ENCODE results near the gene CLCN3. TPM values are rescaled to one million over a fixed set of nuclear protein-coding genes. Genes with fewer than 3 reads are reported as not detected.

CLCN3 gene
- total and polyA plus RNA-seq, 9 of the 15 experiments (the other 6 are each of a cell fraction or from before 2014, with no cell fraction given), result 12.7 to 60.6 (median 38.5) TPM

DNA sequence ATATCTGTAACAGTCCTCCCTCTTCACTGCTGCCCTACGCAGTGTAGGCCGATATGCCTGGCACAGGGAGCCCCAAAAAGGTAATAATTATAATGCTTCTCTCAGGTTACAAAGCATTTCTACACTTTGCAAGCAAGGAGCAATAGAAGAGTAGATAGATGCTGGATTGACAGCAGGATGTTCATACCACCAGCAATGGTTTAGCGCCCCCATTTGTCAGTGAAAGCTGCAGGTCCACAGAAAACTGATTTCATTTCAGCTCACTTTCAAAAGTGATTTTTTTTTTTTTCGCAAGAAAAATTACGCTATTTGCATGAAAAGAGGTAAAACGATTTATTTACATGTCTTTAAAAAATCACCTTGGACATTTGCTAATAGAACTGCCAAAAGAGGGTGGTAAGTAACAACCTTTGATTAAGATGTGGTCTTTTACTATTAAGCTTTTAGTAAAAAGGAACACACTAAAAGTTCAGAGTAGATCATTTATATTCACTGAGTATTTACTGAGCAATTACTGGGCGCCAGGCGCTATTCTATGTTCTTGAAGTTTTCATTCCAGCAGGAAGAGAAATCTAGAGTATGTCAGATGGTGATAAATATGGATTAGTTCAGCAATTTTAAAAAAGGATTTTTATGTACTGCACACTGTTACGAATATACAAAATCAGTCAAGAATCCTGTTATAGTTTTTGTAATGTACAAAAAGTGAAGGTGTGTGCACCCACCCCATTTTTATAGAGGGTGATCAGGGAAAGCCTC lies 103.0 kb downstream of the CLCN3 start (continued):
- TF ChIP-seq RCOR1 (IDR thresholded peaks at IDR 0.05; ENCODE audit: borderline replicate concordance in 1 of 2, low read depth in 2 of 2, low read length in 2 of 2) (0 out of 4 replicates have a peak, but pooled peaks of 1 of the 2 experiments have one; percentile 32), POLR2AphosphoS2 (IDR thresholded peaks at IDR 0.05; ENCODE audit: low read length) (0 out of 2 replicates have a peak, but pooled peaks have one; percentile 31)
- TF ChIP-seq, protein P1, sequence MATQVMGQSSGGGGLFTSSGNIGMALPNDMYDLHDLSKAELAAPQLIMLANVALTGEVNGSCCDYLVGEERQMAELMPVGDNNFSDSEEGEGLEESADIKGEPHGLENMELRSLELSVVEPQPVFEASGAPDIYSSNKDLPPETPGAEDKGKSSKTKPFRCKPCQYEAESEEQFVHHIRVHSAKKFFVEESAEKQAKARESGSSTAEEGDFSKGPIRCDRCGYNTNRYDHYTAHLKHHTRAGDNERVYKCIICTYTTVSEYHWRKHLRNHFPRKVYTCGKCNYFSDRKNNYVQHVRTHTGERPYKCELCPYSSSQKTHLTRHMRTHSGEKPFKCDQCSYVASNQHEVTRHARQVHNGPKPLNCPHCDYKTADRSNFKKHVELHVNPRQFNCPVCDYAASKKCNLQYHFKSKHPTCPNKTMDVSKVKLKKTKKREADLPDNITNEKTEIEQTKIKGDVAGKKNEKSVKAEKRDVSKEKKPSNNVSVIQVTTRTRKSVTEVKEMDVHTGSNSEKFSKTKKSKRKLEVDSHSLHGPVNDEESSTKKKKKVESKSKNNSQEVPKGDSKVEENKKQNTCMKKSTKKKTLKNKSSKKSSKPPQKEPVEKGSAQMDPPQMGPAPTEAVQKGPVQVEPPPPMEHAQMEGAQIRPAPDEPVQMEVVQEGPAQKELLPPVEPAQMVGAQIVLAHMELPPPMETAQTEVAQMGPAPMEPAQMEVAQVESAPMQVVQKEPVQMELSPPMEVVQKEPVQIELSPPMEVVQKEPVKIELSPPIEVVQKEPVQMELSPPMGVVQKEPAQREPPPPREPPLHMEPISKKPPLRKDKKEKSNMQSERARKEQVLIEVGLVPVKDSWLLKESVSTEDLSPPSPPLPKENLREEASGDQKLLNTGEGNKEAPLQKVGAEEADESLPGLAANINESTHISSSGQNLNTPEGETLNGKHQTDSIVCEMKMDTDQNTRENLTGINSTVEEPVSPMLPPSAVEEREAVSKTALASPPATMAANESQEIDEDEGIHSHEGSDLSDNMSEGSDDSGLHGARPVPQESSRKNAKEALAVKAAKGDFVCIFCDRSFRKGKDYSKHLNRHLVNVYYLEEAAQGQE (IDR thresholded peaks at IDR 0.05; ENCODE audit: borderline replicate concordance), result peak; percentile 26; the same call in 1 of the 2 replicates
- TF ChIP-seq, protein P1 (CRISPR knock-in tag; IDR thresholded peaks at IDR 0.05; ENCODE audit: low read depth), result no peak

Data from K562 (cell line).